GM11168 (cell line): ENCODE data around the gene ZNF799.
"Not testable (repeated sequence)": the region's sequence is repeated elsewhere in the genome, so short reads cannot be mapped to it uniquely, and the experiment has no call there.

ENCODE experiments used
- in situ Hi-C: fragments of 300-500 bp; cut with MboI; formaldehyde crosslinking; loops from one replicate; pipeline ENCODE4 v1.12.0; 2022; ENCODE audit warnings: low sequenced_read_pairs; ENCODE audit not compliant: unreplicated experiment

Gene ZNF799

GRCh38 chr19:12400633-12401502, at the start of gene ZNF799:
Gene ZNF799, minus strand, starts transcription at chr19:12401271. Its CDS starts 201 bp downstream, at chr19:12401070.
- in situ Hi-C loops, result no loop called here

- in situ Hi-C loops, result no loop called here
Measured at GRCh38 chr19:12450844-12451243, 49.8 kb upstream of the ZNF799 start.

- in situ Hi-C loops, result no loop called here
Measured at GRCh38 chr19:12448808-12449207, 47.7 kb upstream of the ZNF799 start.

GRCh38 chr19:12440541-12441316, 39.7 kb upstream of the ZNF799 start, which contains the start of gene ZNF443:
Gene ZNF443, minus strand, starts transcription at chr19:12441021. Its CDS starts 107 bp downstream, at chr19:12440914.
- in situ Hi-C loops, result loop anchor here (5.0 kb wide), 1 partner anchor 148 kb away; the partner anchor contains the start of gene ZNF44

- in situ Hi-C loops, result loop anchor here (5.0 kb wide), 1 partner anchor 148 kb away; the partner anchor contains the start of gene ZNF44
Measured at GRCh38 chr19:12439686-12440540, 38.8 kb upstream of the ZNF799 start.

- in situ Hi-C loops, result not testable (repeated sequence)
Measured at GRCh38 chr19:12430726-12431299, 29.7 kb upstream of the ZNF799 start.

- in situ Hi-C loops, result loop anchor here (5.0 kb wide), 1 partner anchor 39 kb away; no protein-coding TSS in a partner anchor
Measured at GRCh38 chr19:12425888-12426274, 24.8 kb upstream of the ZNF799 start.

GRCh38 chr19:12425236-12425887, 24.3 kb upstream of the ZNF799 start:
- in situ Hi-C loops, result loop anchor here (5.0 kb wide), 1 partner anchor 38 kb away; no protein-coding TSS in a partner anchor

GRCh38 chr19:12417273-12417672, 16.2 kb upstream of the ZNF799 start:
- in situ Hi-C loops, result not testable (repeated sequence)

GRCh38 chr19:12411893-12412292, 10.8 kb upstream of the ZNF799 start:
- in situ Hi-C loops, result no loop called here

GRCh38 chr19:12399901-12400632, 1.0 kb downstream of the ZNF799 start:
- in situ Hi-C loops, result not testable (repeated sequence)

- in situ Hi-C loops, result not testable (repeated sequence)
Measured at GRCh38 chr19:12391148-12391547, 9.9 kb downstream of the ZNF799 start.

- in situ Hi-C loops, result loop anchor here (5.0 kb wide), 1 partner anchor 41 kb away; no protein-coding TSS in a partner anchor
Measured at GRCh38 chr19:12386365-12386764, 14.7 kb downstream of the ZNF799 start.

- in situ Hi-C loops, result no loop called here
Measured at GRCh38 chr19:12380444-12380737, 20.7 kb downstream of the ZNF799 start.

- in situ Hi-C loops, result no loop called here
Measured at GRCh38 chr19:12379732-12380443, 21.2 kb downstream of the ZNF799 start.

- in situ Hi-C loops, result no loop called here
Measured at GRCh38 chr19:12374026-12374425, 27.0 kb downstream of the ZNF799 start.

- in situ Hi-C loops, result no loop called here
Measured at GRCh38 chr19:12365236-12366162, 35.6 kb downstream of the ZNF799 start, which contains the start of gene ZNF442. Gene ZNF442, minus strand, starts transcription at chr19:12365683. Its CDS starts 2,052 bp downstream, at chr19:12363631.
